ENCODE measurements around the gene OR8B3.

OR8B3 gene

DNA sequence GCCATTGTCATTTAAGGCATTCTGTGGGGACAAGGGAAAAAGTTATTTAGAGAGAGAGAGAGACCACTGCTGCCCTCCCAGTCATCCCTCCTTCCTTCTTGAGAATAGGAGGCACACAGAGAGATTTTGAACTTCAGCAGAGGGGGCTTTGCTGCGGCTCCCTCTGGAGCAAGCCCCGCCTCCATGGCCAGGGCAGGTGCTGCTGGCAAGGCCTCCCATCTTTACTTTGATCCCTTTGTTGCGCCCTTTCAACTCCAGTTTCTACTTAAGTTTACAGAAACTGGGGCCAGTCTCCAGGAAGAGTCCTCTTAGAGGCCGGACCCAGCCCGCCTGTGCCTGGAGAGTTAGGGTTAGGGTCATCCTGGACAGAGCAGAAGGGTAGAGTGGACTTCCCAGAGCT is 42.3 kb upstream of the OR8B3 start:
- Histone ChIP-seq H3K4me3 (ENCODE audit: low read length) (no peak overlapping the region), H3K9me3 (ENCODE audit: control insufficient read depth, insufficient read depth, low read length) (no peaks in the 10 kb centered on the region), H3F3A (ENCODE audit: control insufficient read depth, insufficient read depth) (no peaks in the 10 kb centered on the region), H3K9me2 (replicated peaks; ENCODE audit: control insufficient read depth, low read length) (no peaks in the 10 kb centered on the region), H3K27ac (ENCODE audit: low read depth, low read length) (no peak overlapping the region), H3K27me3 (ENCODE audit: control insufficient read depth, low read length) (no peaks in the 10 kb centered on the region), H3K4me1 (ENCODE audit: control insufficient read depth, low read length) (no peaks in the 10 kb centered on the region), H3K36me3 (ENCODE audit: control insufficient read depth, low read length) (no peaks in the 10 kb centered on the region), H4K20me1 (ENCODE audit: control insufficient read depth, insufficient read depth, low read depth, low read length) (no peaks in the 10 kb centered on the region), H3K79me2 (ENCODE audit: control insufficient read depth, low read length) (no peaks in the 10 kb centered on the region), H3K4me2 (ENCODE audit: low read length) (no peak overlapping the region)
- TF ChIP-seq, protein P1, sequence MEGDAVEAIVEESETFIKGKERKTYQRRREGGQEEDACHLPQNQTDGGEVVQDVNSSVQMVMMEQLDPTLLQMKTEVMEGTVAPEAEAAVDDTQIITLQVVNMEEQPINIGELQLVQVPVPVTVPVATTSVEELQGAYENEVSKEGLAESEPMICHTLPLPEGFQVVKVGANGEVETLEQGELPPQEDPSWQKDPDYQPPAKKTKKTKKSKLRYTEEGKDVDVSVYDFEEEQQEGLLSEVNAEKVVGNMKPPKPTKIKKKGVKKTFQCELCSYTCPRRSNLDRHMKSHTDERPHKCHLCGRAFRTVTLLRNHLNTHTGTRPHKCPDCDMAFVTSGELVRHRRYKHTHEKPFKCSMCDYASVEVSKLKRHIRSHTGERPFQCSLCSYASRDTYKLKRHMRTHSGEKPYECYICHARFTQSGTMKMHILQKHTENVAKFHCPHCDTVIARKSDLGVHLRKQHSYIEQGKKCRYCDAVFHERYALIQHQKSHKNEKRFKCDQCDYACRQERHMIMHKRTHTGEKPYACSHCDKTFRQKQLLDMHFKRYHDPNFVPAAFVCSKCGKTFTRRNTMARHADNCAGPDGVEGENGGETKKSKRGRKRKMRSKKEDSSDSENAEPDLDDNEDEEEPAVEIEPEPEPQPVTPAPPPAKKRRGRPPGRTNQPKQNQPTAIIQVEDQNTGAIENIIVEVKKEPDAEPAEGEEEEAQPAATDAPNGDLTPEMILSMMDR (IDR thresholded peaks at IDR 0.05; ENCODE audit: low read depth, low read length, poor library complexity, severe bottlenecking): no peak
- no peak for TF ChIP-seq EZH2phosphoT487 (IDR thresholded peaks at IDR 0.05; ENCODE audit: borderline replicate concordance, low read length)

DNA sequence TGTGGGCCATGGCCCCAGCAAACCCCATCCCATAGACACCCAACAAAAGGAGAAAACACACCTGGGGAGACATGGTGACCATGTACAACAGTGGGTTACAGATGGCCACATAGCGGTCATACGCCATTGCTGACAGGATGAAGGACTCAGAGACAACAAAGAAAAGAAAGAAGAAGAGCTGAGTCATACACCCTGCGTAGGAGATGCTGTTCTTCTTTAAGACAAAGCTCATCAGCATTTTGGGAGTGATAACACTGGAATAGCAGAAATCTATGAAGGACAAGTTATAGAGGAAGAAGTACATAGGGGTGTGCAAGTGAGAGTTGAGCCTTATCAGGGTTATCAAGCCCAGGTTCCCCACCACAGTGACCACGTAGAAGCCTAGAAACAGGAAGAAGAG is 41.8 kb upstream of the OR8B3 start:
- Histone ChIP-seq H3K9me2 (replicated peaks; ENCODE audit: control insufficient read depth, low read length) (no peaks in the 10 kb centered on the region), H3F3A (ENCODE audit: control insufficient read depth, insufficient read depth) (no peaks in the 10 kb centered on the region), H4K20me1 (ENCODE audit: control insufficient read depth, insufficient read depth, low read depth, low read length) (no peaks in the 10 kb centered on the region), H3K4me3 (ENCODE audit: low read length) (no peak overlapping the region), H3K9me3 (ENCODE audit: control insufficient read depth, insufficient read depth, low read length) (no peaks in the 10 kb centered on the region), H3K4me1 (ENCODE audit: control insufficient read depth, low read length) (no peaks in the 10 kb centered on the region), H3K79me2 (ENCODE audit: control insufficient read depth, low read length) (no peaks in the 10 kb centered on the region), H3K4me2 (ENCODE audit: low read length) (no peak overlapping the region), H3K36me3 (ENCODE audit: control insufficient read depth, low read length) (no peaks in the 10 kb centered on the region), H3K27me3 (ENCODE audit: control insufficient read depth, low read length) (no peaks in the 10 kb centered on the region), H3K27ac (ENCODE audit: low read depth, low read length) (no peak overlapping the region)
- TF ChIP-seq EZH2phosphoT487 (IDR thresholded peaks at IDR 0.05; ENCODE audit: borderline replicate concordance, low read length): no peak
- TF ChIP-seq, protein P1 (IDR thresholded peaks at IDR 0.05; ENCODE audit: low read depth, low read length, poor library complexity, severe bottlenecking): no peak

DNA sequence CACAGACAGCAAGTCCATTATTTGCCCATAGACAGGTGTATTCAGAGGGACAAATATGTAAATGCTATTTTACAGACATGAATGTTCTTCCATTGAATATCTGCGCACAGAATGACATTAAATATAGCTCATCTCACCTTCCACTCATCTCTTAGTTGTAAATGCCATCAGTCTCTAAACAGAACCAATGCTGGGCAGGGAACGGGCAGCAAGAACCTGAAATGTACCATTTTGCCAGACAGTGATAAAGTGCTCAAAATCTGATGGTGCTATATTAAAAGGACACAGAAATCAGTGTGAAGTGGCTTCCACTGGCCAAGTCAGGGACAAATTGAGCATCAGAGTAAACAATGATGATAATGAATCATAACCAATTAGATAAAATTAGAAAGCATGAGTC is 35.9 kb upstream of the OR8B3 start:
- Histone ChIP-seq H3K79me2 (ENCODE audit: control insufficient read depth, low read length) (no peaks in the 10 kb centered on the region), H3K4me3 (ENCODE audit: low read length) (no peak overlapping the region), H3K4me1 (ENCODE audit: control insufficient read depth, low read length) (no peaks in the 10 kb centered on the region), H3F3A (ENCODE audit: control insufficient read depth, insufficient read depth) (no peaks in the 10 kb centered on the region), H3K4me2 (ENCODE audit: low read length) (no peak overlapping the region), H3K27ac (ENCODE audit: low read depth, low read length) (no peak overlapping the region), H4K20me1 (ENCODE audit: control insufficient read depth, insufficient read depth, low read depth, low read length) (no peaks in the 10 kb centered on the region), H3K9me2 (replicated peaks; ENCODE audit: control insufficient read depth, low read length) (no peaks in the 10 kb centered on the region), H3K27me3 (ENCODE audit: control insufficient read depth, low read length) (no peaks in the 10 kb centered on the region), H3K36me3 (ENCODE audit: control insufficient read depth, low read length) (no peaks in the 10 kb centered on the region), H3K9me3 (ENCODE audit: control insufficient read depth, insufficient read depth, low read length) (no peaks in the 10 kb centered on the region)
- TF ChIP-seq, protein P1 (IDR thresholded peaks at IDR 0.05; ENCODE audit: low read depth, low read length, poor library complexity, severe bottlenecking): no peak

DNA sequence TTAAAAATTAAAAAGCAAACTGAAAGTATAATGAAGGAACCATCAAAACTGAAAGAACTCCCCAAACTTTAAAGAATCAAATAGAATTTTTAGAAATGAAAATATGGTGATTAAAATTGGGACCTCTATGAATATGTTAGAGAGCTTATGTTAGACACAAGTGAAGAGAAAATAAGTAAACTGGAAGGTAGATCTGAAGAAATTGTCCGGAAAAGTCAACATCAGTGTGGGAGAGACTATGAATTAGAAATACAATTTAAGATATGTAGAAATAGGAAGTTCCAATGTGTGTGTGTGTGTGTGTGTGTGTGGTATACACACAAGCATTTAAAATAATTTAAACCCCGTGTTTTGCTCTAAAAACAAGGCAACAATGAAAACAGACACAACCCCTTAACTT is 30.8 kb upstream of the OR8B3 start:
- no peaks in the 10 kb centered on the region for H3K27me3 ChIP-seq (ENCODE audit: control insufficient read depth, low read length)
- H3K9me2 ChIP-seq (replicated peaks; ENCODE audit: control insufficient read depth, low read length): no peaks in the 10 kb centered on the region
- no peaks in the 10 kb centered on the region for H4K20me1 ChIP-seq (ENCODE audit: control insufficient read depth, insufficient read depth, low read depth, low read length)
- TF ChIP-seq EZH2phosphoT487 (IDR thresholded peaks at IDR 0.05; ENCODE audit: borderline replicate concordance, low read length): no peak
- TF ChIP-seq, protein P1 (IDR thresholded peaks at IDR 0.05; ENCODE audit: low read depth, low read length, poor library complexity, severe bottlenecking): no peak
- H3K9me3 ChIP-seq (ENCODE audit: control insufficient read depth, insufficient read depth, low read length): no peaks in the 10 kb centered on the region
- H3K4me1 ChIP-seq (ENCODE audit: control insufficient read depth, low read length): no peaks in the 10 kb centered on the region
- no peaks in the 10 kb centered on the region for H3F3A ChIP-seq (ENCODE audit: control insufficient read depth, insufficient read depth)
- H3K36me3 ChIP-seq (ENCODE audit: control insufficient read depth, low read length): no peaks in the 10 kb centered on the region
- no peaks in the 10 kb centered on the region for H3K79me2 ChIP-seq (ENCODE audit: control insufficient read depth, low read length)
- no peak overlapping the region for H3K4me2 ChIP-seq (ENCODE audit: low read length)
- H3K27ac ChIP-seq (ENCODE audit: low read depth, low read length): no peak overlapping the region
- no peak overlapping the region for H3K4me3 ChIP-seq (ENCODE audit: low read length)
